Vagina (tissue), 2 donors: ENCODE data around the gene RICTOR. TPM values are rescaled to one million over a fixed set of nuclear protein-coding genes. Genes with fewer than 3 reads are reported as not detected.

Source experiments
- DNase-seq, 2 donors: peaks; one replicate each; pipeline ENCODE4 v3.0.0-alpha.2; 2017; ENCODE audit errors: extremely low spot score in 2 of 2
- H3K27ac ChIP-seq: fragments of 200-600 bp; sonication (generic); one replicate; pipeline ENCODE4 v1.5.1; 2019
- H3K27me3 ChIP-seq: fragments of 200-600 bp; sonication (generic); one replicate; pipeline ENCODE4 v1.5.1; 2019
- H3K36me3 ChIP-seq, 2 donors: fragments of 200-600 bp; sonication (generic); one replicate each; pipeline ENCODE4 v1.5.1; 2017 to 2019
- H3K4me1 ChIP-seq: fragments of 200-600 bp; sonication (generic); one replicate; pipeline ENCODE4 v1.5.1; 2019
- H3K4me3 ChIP-seq, 2 donors: fragments of 200-600 bp; sonication (generic); 1 replicate in 1 of 2; 2 replicates in 1 of 2; pipeline ENCODE4 v1.5.1; 2016 to 2019
- H3K9me3 ChIP-seq: fragments of 200-600 bp; sonication (generic); one replicate; pipeline ENCODE4 v1.5.1; 2019
- POLR2A ChIP-seq, 2 donors: fragments of 450-650 bp; IDR thresholded peaks; one replicate each; pipeline ENCODE4 v1.6.1; 2017; ENCODE audit warnings: antibody characterized with exemption in 2 of 2, mild to moderate bottlenecking in 2 of 2, moderate library complexity in 2 of 2
- POLR2AphosphoS5 ChIP-seq, 2 donors: sonication (generic); formaldehyde crosslinking; IDR thresholded peaks; one replicate each; pipeline ENCODE4 v1.9.0; 2017; ENCODE audit warnings: antibody characterized with exemption in 2 of 2, mild to moderate bottlenecking in 2 of 2, low read depth in 1 of 2; ENCODE audit not compliant: insufficient read depth in 1 of 2
- intact Hi-C: fragments of 100-400 bp; cut with DNase I; formaldehyde crosslinking; loops from one replicate; pipeline ENCODE4 v1.15.1; 2023
- total RNA-seq: library from RNA; depleted of rRNA; stranded (reverse); fragments of >200 nt; gene quantifications from one replicate; pipeline ENCODE4 v1.2.3, GENCODE V29; 2016
- TF ChIP-seq, protein P1 (sequence below), 3 experiments: fragments of 450-650 bp in 2 of 3; fragments of 200-600 bp in 1 of 3; sonication (generic) in 1 of 3; IDR thresholded peaks; one replicate each; pipeline ENCODE4 v1.5.1; 2017 to 2019; ENCODE audit warnings: antibody characterized with exemption in 3 of 3, mild to moderate bottlenecking in 2 of 3, moderate library complexity in 2 of 3

Gene RICTOR
- total RNA-seq, 1 donor from 2014 or later, result 39.3 TPM

DNA sequence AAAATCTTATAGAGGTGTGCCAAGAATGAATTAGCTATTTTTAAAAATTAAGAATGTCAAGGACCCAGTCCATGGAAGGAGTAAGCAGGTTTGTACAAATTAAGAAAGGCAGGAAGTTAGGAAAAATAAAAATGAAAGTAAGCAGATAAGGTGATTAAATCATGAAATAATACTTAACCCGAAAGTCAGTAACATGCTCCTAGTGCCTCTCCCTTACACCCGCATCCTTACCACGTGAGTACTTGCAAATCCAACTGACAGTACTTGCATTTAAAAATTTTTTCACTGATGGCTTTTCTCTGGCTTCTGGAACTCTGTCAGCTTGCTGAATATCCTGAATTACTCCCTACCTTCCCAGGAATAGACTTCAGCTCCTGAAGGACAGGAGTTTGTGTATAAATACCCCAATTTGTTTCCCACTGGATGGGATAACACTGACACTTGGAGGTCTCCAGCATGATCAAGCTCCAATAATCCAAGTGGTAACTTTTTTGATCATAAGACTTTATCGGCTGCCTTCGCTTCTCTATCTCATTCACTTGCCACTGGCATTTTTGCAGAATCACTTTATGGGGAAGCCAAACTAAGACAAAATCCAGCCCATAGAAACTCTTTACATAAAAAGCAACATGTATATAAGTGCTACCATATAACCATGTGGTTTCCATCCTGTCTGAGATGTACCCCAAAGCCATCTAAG, 41.6 kb upstream of the RICTOR start:
- Histone ChIP-seq H3K4me1 (no peaks in the 10 kb centered on the region), H3K36me3 (no peaks in the 10 kb centered on the region), H3K27ac (no peak overlapping the region), H3K4me3 (no peak overlapping the region), H3K27me3 (no peaks in the 10 kb centered on the region), H3K9me3 (no peaks in the 10 kb centered on the region)
- no peak for DNase-seq
- intact Hi-C loops, result no loop called here
- TF ChIP-seq POLR2AphosphoS5 (IDR thresholded peaks at IDR 0.05; ENCODE audit: insufficient read depth in 1 of 2, low read depth in 1 of 2) (no peak), POLR2A (IDR thresholded peaks at IDR 0.05) (no peak)
- TF ChIP-seq, protein P1, sequence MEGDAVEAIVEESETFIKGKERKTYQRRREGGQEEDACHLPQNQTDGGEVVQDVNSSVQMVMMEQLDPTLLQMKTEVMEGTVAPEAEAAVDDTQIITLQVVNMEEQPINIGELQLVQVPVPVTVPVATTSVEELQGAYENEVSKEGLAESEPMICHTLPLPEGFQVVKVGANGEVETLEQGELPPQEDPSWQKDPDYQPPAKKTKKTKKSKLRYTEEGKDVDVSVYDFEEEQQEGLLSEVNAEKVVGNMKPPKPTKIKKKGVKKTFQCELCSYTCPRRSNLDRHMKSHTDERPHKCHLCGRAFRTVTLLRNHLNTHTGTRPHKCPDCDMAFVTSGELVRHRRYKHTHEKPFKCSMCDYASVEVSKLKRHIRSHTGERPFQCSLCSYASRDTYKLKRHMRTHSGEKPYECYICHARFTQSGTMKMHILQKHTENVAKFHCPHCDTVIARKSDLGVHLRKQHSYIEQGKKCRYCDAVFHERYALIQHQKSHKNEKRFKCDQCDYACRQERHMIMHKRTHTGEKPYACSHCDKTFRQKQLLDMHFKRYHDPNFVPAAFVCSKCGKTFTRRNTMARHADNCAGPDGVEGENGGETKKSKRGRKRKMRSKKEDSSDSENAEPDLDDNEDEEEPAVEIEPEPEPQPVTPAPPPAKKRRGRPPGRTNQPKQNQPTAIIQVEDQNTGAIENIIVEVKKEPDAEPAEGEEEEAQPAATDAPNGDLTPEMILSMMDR (IDR thresholded peaks at IDR 0.05), result no peak

GRCh38 chr5:39114155-39114554, 40.0 kb upstream of the RICTOR start:
- intact Hi-C loops, result no loop called here
- H3K9me3 ChIP-seq, result no peaks in the 10 kb centered on the region
- H3K27ac ChIP-seq, result no peak overlapping the region
- no peak overlapping the region for H3K4me3 ChIP-seq
- no peak for DNase-seq
- H3K36me3 ChIP-seq, result no peaks in the 10 kb centered on the region
- H3K4me1 ChIP-seq, result no peaks in the 10 kb centered on the region
- no peaks in the 10 kb centered on the region for H3K27me3 ChIP-seq
- TF ChIP-seq, protein P1 (IDR thresholded peaks at IDR 0.05), result no peak
- TF ChIP-seq POLR2A (IDR thresholded peaks at IDR 0.05) (no peak), POLR2AphosphoS5 (IDR thresholded peaks at IDR 0.05; ENCODE audit: insufficient read depth in 1 of 2, low read depth in 1 of 2) (no peak)

GRCh38 chr5:39113354-39113953, 39.3 kb upstream of the RICTOR start:
- intact Hi-C loops, result no loop called here
- H3K9me3 ChIP-seq, result no peaks in the 10 kb centered on the region

DNA sequence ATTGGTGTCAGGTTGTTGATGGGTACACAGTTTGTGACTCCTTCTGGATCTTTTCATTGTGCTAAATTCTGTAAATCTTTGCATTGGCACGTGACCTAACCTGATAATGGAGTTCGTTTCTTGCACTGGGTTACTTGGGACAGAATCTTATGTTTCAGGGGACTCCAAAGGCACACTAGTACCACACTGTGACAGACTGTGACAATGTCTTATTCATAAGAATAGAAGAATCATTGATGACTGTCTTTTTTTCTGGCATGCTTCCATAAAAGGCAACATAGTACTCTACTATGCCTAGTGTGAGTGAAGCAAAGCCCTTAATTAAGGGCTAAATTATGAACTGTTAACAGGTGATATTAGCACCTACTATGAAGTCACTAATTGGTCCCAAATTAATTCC, 35.4 kb upstream of the RICTOR start:
- no peaks in the 10 kb centered on the region for H3K4me1 ChIP-seq
- no peak overlapping the region for H3K4me3 ChIP-seq
- no peaks in the 10 kb centered on the region for H3K27me3 ChIP-seq
- no peaks in the 10 kb centered on the region for H3K36me3 ChIP-seq
- no peak overlapping the region for H3K27ac ChIP-seq
- intact Hi-C loops, result no loop called here
- H3K9me3 ChIP-seq, result no peaks in the 10 kb centered on the region
- DNase-seq, result no peak
- TF ChIP-seq POLR2A (IDR thresholded peaks at IDR 0.05) (no peak), POLR2AphosphoS5 (IDR thresholded peaks at IDR 0.05; ENCODE audit: insufficient read depth in 1 of 2, low read depth in 1 of 2) (no peak)
- TF ChIP-seq, protein P1 (IDR thresholded peaks at IDR 0.05), result no peak

More at GRCh38 chr5:39113354-39113953, 39.3 kb upstream of the RICTOR start:
- no peaks in the 10 kb centered on the region for H3K4me1 ChIP-seq
- H3K27ac ChIP-seq, result no peak overlapping the region
- H3K4me3 ChIP-seq, result no peak overlapping the region
- no peaks in the 10 kb centered on the region for H3K36me3 ChIP-seq
- DNase-seq, result no peak
- H3K27me3 ChIP-seq, result no peaks in the 10 kb centered on the region
- TF ChIP-seq, protein P1 (IDR thresholded peaks at IDR 0.05), result no peak
- TF ChIP-seq POLR2A (IDR thresholded peaks at IDR 0.05) (no peak), POLR2AphosphoS5 (IDR thresholded peaks at IDR 0.05; ENCODE audit: insufficient read depth in 1 of 2, low read depth in 1 of 2) (no peak)

GRCh38 chr5:39108987-39109386, 34.8 kb upstream of the RICTOR start:
- H3K4me3 ChIP-seq, result no peak overlapping the region
- no peak for DNase-seq
- H3K9me3 ChIP-seq, result no peaks in the 10 kb centered on the region
- H3K27ac ChIP-seq, result no peak overlapping the region
- no peaks in the 10 kb centered on the region for H3K36me3 ChIP-seq
- intact Hi-C loops, result no loop called here
- TF ChIP-seq POLR2AphosphoS5 (IDR thresholded peaks at IDR 0.05; ENCODE audit: insufficient read depth in 1 of 2, low read depth in 1 of 2), result no peak
- TF ChIP-seq, protein P1 (IDR thresholded peaks at IDR 0.05), result no peak
- no peak for TF ChIP-seq POLR2A (IDR thresholded peaks at IDR 0.05)
- no peaks in the 10 kb centered on the region for H3K27me3 ChIP-seq
- no peaks in the 10 kb centered on the region for H3K4me1 ChIP-seq
